Measurements from ENCODE around the gene KATNAL1. TPM values are rescaled to one million over a fixed set of nuclear protein-coding genes. Genes with fewer than 3 reads are reported as not detected.
"Not testable (repeated sequence)": the region's sequence is repeated elsewhere in the genome, so short reads cannot be mapped to it uniquely, and the experiment has no call there.

Gene KATNAL1
- total and polyA plus RNA-seq, 4 donors, result 6.3 to 43.8 (median 22.0) TPM

GRCh38 chr13:30294004-30294403 lies 13.3 kb downstream of the KATNAL1 start:
- H3K27me3 ChIP-seq (ENCODE audit: control insufficient read depth in 1 of 2, insufficient read depth in 2 of 2, low read length in 1 of 2), result no peaks in the 10 kb centered on the region
- H3K36me3 ChIP-seq (ENCODE audit: control insufficient read depth in 1 of 2, insufficient read depth in 2 of 2, low read length in 1 of 2), result no peaks in the 10 kb centered on the region
- peaks cover 0 to 2% of the 10 kb centered on the region in 2 donors for H3K4me1 ChIP-seq (ENCODE audit: control insufficient read depth in 1 of 2, insufficient read depth in 2 of 2, low read length in 2 of 2)
- intact Hi-C loops (cut with DNase I), result no loop called here
- H3K27ac ChIP-seq (ENCODE audit: low read depth in 1 of 2, low read length in 2 of 2), result no peak overlapping the region
- WGBS, 2 donors, result 78 to 81% methylated on average over 3 of the region's 3 CpGs
- DNase-seq, result no peak
- ATAC-seq (ENCODE audit: low FRiP score), result no peak
- no peak overlapping the region for H3K4me3 ChIP-seq (ENCODE audit: low read length in 2 of 2)
- H3K9me3 ChIP-seq (ENCODE audit: control insufficient read depth, low read length), result no peaks in the 10 kb centered on the region

- Histone ChIP-seq H3K36me3 (ENCODE audit: control insufficient read depth in 1 of 2, insufficient read depth in 2 of 2, low read length in 1 of 2) (no peaks in the 10 kb centered on the region), H3K27ac (ENCODE audit: low read depth in 1 of 2, low read length in 2 of 2) (no peak overlapping the region), H3K9me3 (ENCODE audit: control insufficient read depth, low read length) (no peaks in the 10 kb centered on the region), H3K4me1 (ENCODE audit: control insufficient read depth in 1 of 2, insufficient read depth in 2 of 2, low read length in 2 of 2) (peaks cover 0 to 2% of the 10 kb centered on the region in 2 donors), H3K4me3 (ENCODE audit: low read length in 2 of 2) (no peak overlapping the region), H3K27me3 (ENCODE audit: control insufficient read depth in 1 of 2, insufficient read depth in 2 of 2, low read length in 1 of 2) (no peaks in the 10 kb centered on the region)
- DNase-seq, result no peak
- no peak for ATAC-seq (ENCODE audit: low FRiP score)
- intact Hi-C loops (cut with DNase I), result no loop called here
Measured at GRCh38 chr13:30292325-30292724, 15.0 kb downstream of the KATNAL1 start.

- 83 to 93% methylated on average over 4 of the region's 4 CpGs for WGBS, 2 donors
- Histone ChIP-seq H3K36me3 (ENCODE audit: control insufficient read depth in 1 of 2, insufficient read depth in 2 of 2, low read length in 1 of 2) (no peaks in the 10 kb centered on the region), H3K4me1 (ENCODE audit: control insufficient read depth in 1 of 2, insufficient read depth in 2 of 2, low read length in 2 of 2) (peaks cover 0 to 2% of the 10 kb centered on the region in 2 donors), H3K9me3 (ENCODE audit: control insufficient read depth, low read length) (no peaks in the 10 kb centered on the region), H3K4me3 (ENCODE audit: low read length in 2 of 2) (no peak overlapping the region), H3K27ac (ENCODE audit: low read depth in 1 of 2, low read length in 2 of 2) (no peak overlapping the region), H3K27me3 (ENCODE audit: control insufficient read depth in 1 of 2, insufficient read depth in 2 of 2, low read length in 1 of 2) (no peaks in the 10 kb centered on the region)
- ATAC-seq (ENCODE audit: low FRiP score) (no peak), DNase-seq (no peak)
- intact Hi-C loops (cut with DNase I), result no loop called here
Measured at GRCh38 chr13:30290812-30291436, 16.4 kb downstream of the KATNAL1 start.

- no peaks in the 10 kb centered on the region for H3K27me3 ChIP-seq (ENCODE audit: control insufficient read depth in 1 of 2, insufficient read depth in 2 of 2, low read length in 1 of 2)
- no peak overlapping the region for H3K4me3 ChIP-seq (ENCODE audit: low read length in 2 of 2)
- no peaks in the 10 kb centered on the region for H3K9me3 ChIP-seq (ENCODE audit: control insufficient read depth, low read length)
- DNase-seq (no peak), ATAC-seq (ENCODE audit: low FRiP score) (no peak)
- intact Hi-C loops (cut with DNase I), result no loop called here
- no peaks in the 10 kb centered on the region for H3K36me3 ChIP-seq (ENCODE audit: control insufficient read depth in 1 of 2, insufficient read depth in 2 of 2, low read length in 1 of 2)
- no peak overlapping the region for H3K27ac ChIP-seq (ENCODE audit: low read depth in 1 of 2, low read length in 2 of 2)
- H3K4me1 ChIP-seq (ENCODE audit: control insufficient read depth in 1 of 2, insufficient read depth in 2 of 2, low read length in 2 of 2), result peaks cover 0 to 2% of the 10 kb centered on the region in 2 donors
Measured at GRCh38 chr13:30289533-30289932, 17.8 kb downstream of the KATNAL1 start.

- H3K27me3 ChIP-seq (ENCODE audit: control insufficient read depth in 1 of 2, insufficient read depth in 2 of 2, low read length in 1 of 2); DNase-seq; H3K27ac ChIP-seq (ENCODE audit: low read depth in 1 of 2, low read length in 2 of 2); H3K36me3 ChIP-seq (ENCODE audit: control insufficient read depth in 1 of 2, insufficient read depth in 2 of 2, low read length in 1 of 2); H3K4me3 ChIP-seq (ENCODE audit: low read length in 2 of 2); ATAC-seq (ENCODE audit: low FRiP score); H3K9me3 ChIP-seq (ENCODE audit: control insufficient read depth, low read length); H3K4me1 ChIP-seq (ENCODE audit: control insufficient read depth in 1 of 2, insufficient read depth in 2 of 2, low read length in 2 of 2); intact Hi-C loops (cut with DNase I): not testable (repeated sequence)
- 93 to 96% methylated on average over 2 of the region's 2 CpGs for WGBS, 2 donors
Measured at GRCh38 chr13:30286059-30286458, 21.3 kb downstream of the KATNAL1 start.

GRCh38 chr13:30276178-30276577 lies 31.2 kb downstream of the KATNAL1 start:
- 96 to 97% methylated on average over 1 of the region's 1 CpG for WGBS, 2 donors
- Histone ChIP-seq H3K27ac (ENCODE audit: low read depth in 1 of 2, low read length in 2 of 2) (no peak overlapping the region), H3K27me3 (ENCODE audit: control insufficient read depth in 1 of 2, insufficient read depth in 2 of 2, low read length in 1 of 2) (no peaks in the 10 kb centered on the region), H3K36me3 (ENCODE audit: control insufficient read depth in 1 of 2, insufficient read depth in 2 of 2, low read length in 1 of 2) (peaks cover 0 to 4% of the 10 kb centered on the region in 2 donors), H3K9me3 (ENCODE audit: control insufficient read depth, low read length) (no peaks in the 10 kb centered on the region), H3K4me1 (ENCODE audit: control insufficient read depth in 1 of 2, insufficient read depth in 2 of 2, low read length in 2 of 2) (peaks cover 0 to 2% of the 10 kb centered on the region in 2 donors), H3K4me3 (ENCODE audit: low read length in 2 of 2) (no peak overlapping the region)
- no peak for ATAC-seq (ENCODE audit: low FRiP score)
- DNase-seq, result no peak
- intact Hi-C loops (cut with DNase I), result no loop called here

- no peaks in the 10 kb centered on the region for H3K27me3 ChIP-seq (ENCODE audit: control insufficient read depth in 1 of 2, insufficient read depth in 2 of 2, low read length in 1 of 2)
- no peak overlapping the region for H3K27ac ChIP-seq (ENCODE audit: low read depth in 1 of 2, low read length in 2 of 2)
- no peak overlapping the region for H3K4me3 ChIP-seq (ENCODE audit: low read length in 2 of 2)
- intact Hi-C loops (cut with DNase I), result no loop called here
- peaks cover 0 to 4% of the 10 kb centered on the region in 2 donors for H3K36me3 ChIP-seq (ENCODE audit: control insufficient read depth in 1 of 2, insufficient read depth in 2 of 2, low read length in 1 of 2)
- H3K4me1 ChIP-seq (ENCODE audit: control insufficient read depth in 1 of 2, insufficient read depth in 2 of 2, low read length in 2 of 2), result peaks cover 0 to 2% of the 10 kb centered on the region in 2 donors
- DNase-seq (no peak), ATAC-seq (ENCODE audit: low FRiP score) (no peak)
- H3K9me3 ChIP-seq (ENCODE audit: control insufficient read depth, low read length), result no peaks in the 10 kb centered on the region
Measured at GRCh38 chr13:30274083-30274482, 33.3 kb downstream of the KATNAL1 start.

GRCh38 chr13:30270035-30270434 lies 37.3 kb downstream of the KATNAL1 start:
- H3K27me3 ChIP-seq (ENCODE audit: control insufficient read depth in 1 of 2, insufficient read depth in 2 of 2, low read length in 1 of 2); H3K27ac ChIP-seq (ENCODE audit: low read depth in 1 of 2, low read length in 2 of 2); ATAC-seq (ENCODE audit: low FRiP score); intact Hi-C loops (cut with DNase I); H3K36me3 ChIP-seq (ENCODE audit: control insufficient read depth in 1 of 2, insufficient read depth in 2 of 2, low read length in 1 of 2); H3K9me3 ChIP-seq (ENCODE audit: control insufficient read depth, low read length); H3K4me1 ChIP-seq (ENCODE audit: control insufficient read depth in 1 of 2, insufficient read depth in 2 of 2, low read length in 2 of 2); H3K4me3 ChIP-seq (ENCODE audit: low read length in 2 of 2); DNase-seq: not testable (repeated sequence)
- WGBS, 2 donors, result 90 to 97% methylated on average over 17 to 27 of the region's 31 CpGs

- Histone ChIP-seq H3K4me1 (ENCODE audit: control insufficient read depth in 1 of 2, insufficient read depth in 2 of 2, low read length in 2 of 2) (peaks cover 0 to 2% of the 10 kb centered on the region in 2 donors), H3K36me3 (ENCODE audit: control insufficient read depth in 1 of 2, insufficient read depth in 2 of 2, low read length in 1 of 2) (peaks cover 0 to 2% of the 10 kb centered on the region in 2 donors), H3K4me3 (ENCODE audit: low read length in 2 of 2) (no peak overlapping the region), H3K9me3 (ENCODE audit: control insufficient read depth, low read length) (no peaks in the 10 kb centered on the region), H3K27ac (ENCODE audit: low read depth in 1 of 2, low read length in 2 of 2) (no peak overlapping the region), H3K27me3 (ENCODE audit: control insufficient read depth in 1 of 2, insufficient read depth in 2 of 2, low read length in 1 of 2) (no peaks in the 10 kb centered on the region)
- intact Hi-C loops (cut with DNase I), result no loop called here
- DNase-seq (no peak), ATAC-seq (ENCODE audit: low FRiP score) (no peak)
- WGBS, 2 donors, result 47 to 48% methylated on average over 1 of the region's 1 CpG
Measured at GRCh38 chr13:30268673-30269072, 38.7 kb downstream of the KATNAL1 start.

Data from aorta (tissue), 5 donors.